ENCODE measurements around the gene CEMIP. TPM values are rescaled to one million over a fixed set of nuclear protein-coding genes. Genes with fewer than 3 reads are reported as not detected.

CEMIP gene
- total RNA-seq, 2 donors from 2014 or later = 1.6 TPM; not detected in 1

GRCh38 chr15:80892414-80892813, 113.2 kb downstream of the CEMIP start:
- intact Hi-C loops (cut with DNase I) = no loop called here
- WGBS, 2 donors = 90 to 93% methylated on average over 4 to 5 of the region's 5 CpGs
- Histone ChIP-seq H3K4me1 (no peaks in the 10 kb centered on the region), H3K36me3 (replicated peaks in 1 of 2; ENCODE audit: insufficient read depth in 1 of 2, low read depth in 2 of 2) (no peaks in the 10 kb centered on the region), H3K4me3 (no peak overlapping the region), H3K27ac (no peak overlapping the region), H3K27me3 (no peaks in the 10 kb centered on the region), H3K9me3 (no peaks in the 10 kb centered on the region)
- DNase-seq (no peak), ATAC-seq (no peak)
- TF ChIP-seq POLR2A (IDR thresholded peaks at IDR 0.05) = no peak
- TF ChIP-seq CTCF (IDR thresholded peaks at IDR 0.05) = no peak

DNA sequence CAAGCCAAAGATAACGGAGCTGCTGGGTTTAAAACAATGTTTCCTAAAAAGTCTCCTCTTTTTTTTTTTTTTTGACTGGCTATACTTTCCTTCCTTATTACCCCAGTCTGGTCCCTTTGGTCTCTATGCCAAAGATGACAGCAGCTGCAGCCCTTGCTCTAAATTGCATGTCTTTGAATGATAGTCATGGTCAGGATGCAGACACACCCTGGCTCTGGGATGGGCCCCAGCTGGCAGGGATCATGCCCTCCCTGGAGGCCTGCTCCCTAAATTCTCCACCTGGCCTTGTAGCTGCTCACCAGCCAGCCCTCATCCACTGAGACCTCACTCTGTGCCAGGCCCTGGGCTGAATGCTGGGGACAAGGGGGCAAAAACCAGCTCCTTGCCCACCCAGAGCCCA, 114.6 kb downstream of the CEMIP start:
- no peaks in the 10 kb centered on the region for H3K36me3 ChIP-seq (replicated peaks in 1 of 2; ENCODE audit: insufficient read depth in 1 of 2, low read depth in 2 of 2)
- no peak overlapping the region for H3K4me3 ChIP-seq
- ATAC-seq (no peak), DNase-seq (no peak)
- intact Hi-C loops (cut with DNase I) = no loop called here
- no peaks in the 10 kb centered on the region for H3K27me3 ChIP-seq
- 86 to 94% methylated on average over 1 of the region's 1 CpG for WGBS, 2 donors
- no peaks in the 10 kb centered on the region for H3K9me3 ChIP-seq
- H3K4me1 ChIP-seq = no peaks in the 10 kb centered on the region
- TF ChIP-seq CTCF (IDR thresholded peaks at IDR 0.05) (no peak), POLR2A (IDR thresholded peaks at IDR 0.05) (no peak)
- no peak overlapping the region for H3K27ac ChIP-seq

GRCh38 chr15:80895091-80895490, 115.9 kb downstream of the CEMIP start:
- ATAC-seq (no peak), DNase-seq (no peak)
- Histone ChIP-seq H3K27me3 (no peaks in the 10 kb centered on the region), H3K36me3 (replicated peaks in 1 of 2; ENCODE audit: insufficient read depth in 1 of 2, low read depth in 2 of 2) (no peaks in the 10 kb centered on the region), H3K4me1 (no peaks in the 10 kb centered on the region), H3K9me3 (no peaks in the 10 kb centered on the region), H3K27ac (no peak overlapping the region), H3K4me3 (no peak overlapping the region)
- 94 to 96% methylated on average over 2 to 7 of the region's 7 CpGs for WGBS, 2 donors
- intact Hi-C loops (cut with DNase I) = no loop called here
- TF ChIP-seq POLR2A (IDR thresholded peaks at IDR 0.05) (no peak), CTCF (IDR thresholded peaks at IDR 0.05) (no peak)

DNA sequence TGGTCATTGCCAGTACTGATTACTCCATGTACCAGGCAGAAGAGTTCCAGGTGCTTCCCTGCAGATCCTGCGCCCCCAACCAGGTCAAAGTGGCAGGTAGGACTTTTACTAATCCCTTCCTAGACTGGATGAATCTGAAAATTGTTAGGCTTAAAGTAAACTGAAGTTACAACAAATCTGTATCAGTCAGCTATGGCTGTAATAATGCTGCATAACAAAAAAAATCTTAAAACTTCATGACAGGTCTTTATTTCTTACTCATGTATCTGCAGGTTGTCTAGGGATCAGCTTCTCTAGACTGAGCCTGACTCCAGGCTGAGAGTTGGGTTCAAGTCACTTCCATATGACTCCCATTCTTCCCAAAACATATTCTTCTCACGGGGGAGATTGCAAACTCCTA, 116.8 kb downstream of the CEMIP start:
- no peak for TF ChIP-seq POLR2A (IDR thresholded peaks at IDR 0.05)
- no peak for TF ChIP-seq CTCF (IDR thresholded peaks at IDR 0.05)
- intact Hi-C loops (cut with DNase I) = no loop called here

DNA sequence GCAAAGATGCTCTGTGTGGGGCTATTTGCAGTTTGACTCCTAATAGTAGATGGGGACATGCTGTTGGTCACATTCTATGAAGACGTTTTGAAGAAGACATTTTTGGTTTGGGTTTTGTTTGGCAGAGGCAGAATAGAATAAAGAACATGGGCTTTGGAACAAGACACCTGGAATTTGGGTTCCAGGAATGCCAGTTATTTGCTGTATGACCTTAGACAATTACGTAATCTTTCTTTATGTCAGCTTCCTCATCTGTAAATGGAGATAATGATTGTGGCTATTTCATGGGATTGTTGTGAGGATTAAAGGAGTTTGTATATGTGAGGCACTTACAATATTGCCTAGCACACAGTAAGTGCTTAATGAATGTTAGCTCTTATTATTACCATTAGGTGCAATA, 118.9 kb downstream of the CEMIP start:
- DNase-seq = no peak
- intact Hi-C loops (cut with DNase I) = no loop called here
- Histone ChIP-seq H3K36me3 (replicated peaks in 1 of 2; ENCODE audit: insufficient read depth in 1 of 2, low read depth in 2 of 2) (no peaks in the 10 kb centered on the region), H3K27me3 (no peaks in the 10 kb centered on the region), H3K27ac (no peak overlapping the region), H3K4me1 (no peaks in the 10 kb centered on the region), H3K4me3 (no peak overlapping the region), H3K9me3 (no peaks in the 10 kb centered on the region)
- ATAC-seq = no peak
- WGBS, 2 donors = 71 to 92% methylated on average over 2 of the region's 2 CpGs
- TF ChIP-seq CTCF (IDR thresholded peaks at IDR 0.05) = no peak
- no peak for TF ChIP-seq POLR2A (IDR thresholded peaks at IDR 0.05)

More for the DNA sequence above, 116.8 kb downstream of the CEMIP start:
- no peak overlapping the region for H3K4me3 ChIP-seq
- H3K27me3 ChIP-seq = no peaks in the 10 kb centered on the region
- no peaks in the 10 kb centered on the region for H3K4me1 ChIP-seq
- no peaks in the 10 kb centered on the region for H3K9me3 ChIP-seq
- no peak for DNase-seq
- H3K27ac ChIP-seq = no peak overlapping the region
- 100% methylated on average over 2 of the region's 2 CpGs for WGBS, 2 donors
- no peak for ATAC-seq
- H3K36me3 ChIP-seq (replicated peaks in 1 of 2; ENCODE audit: insufficient read depth in 1 of 2, low read depth in 2 of 2) = no peaks in the 10 kb centered on the region
